Esophagus (tissue), 2 donors: Measurements from ENCODE around the gene TMEM91. TPM values are rescaled to one million over a fixed set of nuclear protein-coding genes. Genes with fewer than 3 reads are reported as not detected.
A peak's percentile ranks its signal among the peaks of the same experiment; 100 is the strongest.
"Not testable (repeated sequence)": the region's sequence is repeated elsewhere in the genome, so short reads cannot be mapped to it uniquely, and the experiment has no call there.

Source experiments
- H3K27ac ChIP-seq, 2 donors: one replicate each; pipeline ENCODE4 v1.5.1; 2013; ENCODE audit warnings: low read depth in 2 of 2, mild to moderate bottlenecking in 2 of 2, inconsistent platforms in 1 of 2, low read length in 1 of 2, moderate library complexity in 1 of 2
- H3K27me3 ChIP-seq, 2 donors: one replicate each; pipeline ENCODE4 v1.6.1; 2013; ENCODE audit warnings: low read length in 2 of 2, control low read depth in 1 of 2, mild to moderate bottlenecking in 1 of 2; ENCODE audit not compliant: insufficient read depth in 2 of 2, control insufficient read depth in 1 of 2
- H3K36me3 ChIP-seq, 2 donors: one replicate each; pipeline ENCODE4 v1.6.1; 2013; ENCODE audit warnings: low read length in 1 of 2; ENCODE audit not compliant: control insufficient read depth in 2 of 2, insufficient read depth in 2 of 2
- H3K4me1 ChIP-seq, 2 donors: one replicate each; pipeline ENCODE4 v1.6.1; 2013; ENCODE audit warnings: low read length in 1 of 2; ENCODE audit not compliant: control insufficient read depth in 2 of 2, insufficient read depth in 2 of 2
- H3K4me3 ChIP-seq, 2 donors: one replicate each; pipeline ENCODE4 v1.5.1; 2013; ENCODE audit warnings: low read length in 2 of 2, mild to moderate bottlenecking in 2 of 2, low read depth in 1 of 2, moderate library complexity in 1 of 2
- H3K9me3 ChIP-seq, 2 donors: one replicate each; pipeline ENCODE4 v1.6.1; 2013; ENCODE audit warnings: mild to moderate bottlenecking in 2 of 2, low read depth in 1 of 2, low read length in 1 of 2, moderate library complexity in 1 of 2; ENCODE audit not compliant: control insufficient read depth in 2 of 2, insufficient read depth in 1 of 2
- WGBS, 2 donors: extraction: QIAGEN DNeasy Blood & Tissue Kit; methylation state at CpG; one replicate each; pipeline ENCODE4 v1.1.7; 2013; 5-methylcytosine and 5-hydroxymethylcytosine counted together
- polyA plus RNA-seq, 2 donors: library from polyadenylated mRNA; stranded (reverse); fragments of 200-250 nt; gene quantifications; one replicate each; pipeline ENCODE4 v1.2.3, GENCODE V29; 2013
- donor health status: healthy with polysubstance abuse.
- donor health status: Bipolar disorder and iron deficiency.

TMEM91 gene
- polyA plus RNA-seq, 2 donors: 13.8 to 17.3 TPM

DNA sequence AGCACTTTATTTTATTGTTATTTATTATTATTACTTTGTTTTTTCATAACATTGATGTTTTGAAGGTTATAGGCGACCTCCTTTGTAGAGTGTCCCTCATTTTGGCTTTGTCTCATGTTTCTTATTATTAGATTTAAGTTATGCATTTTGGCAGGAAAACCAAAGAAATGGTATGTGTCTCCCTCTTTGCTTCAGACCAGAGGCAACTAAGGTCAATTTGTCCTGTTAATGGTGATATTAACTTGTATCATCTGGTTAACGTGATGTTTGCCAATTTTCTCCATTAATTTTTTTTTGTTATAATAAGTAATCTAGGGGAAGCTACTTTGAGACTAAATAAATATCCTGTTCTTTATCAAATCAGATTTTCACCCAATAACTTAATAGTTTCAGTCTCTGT lies 3.8 kb upstream of the TMEM91 start:
- Histone ChIP-seq H3K4me1 (peaks cover 0 to 4% of the 10 kb centered on the region in 2 donors), H3K27me3 (no peaks in the 10 kb centered on the region), H3K4me3 (no peak overlapping the region), H3K27ac (no peak overlapping the region), H3K9me3 (no peaks in the 10 kb centered on the region), H3K36me3 (no peaks in the 10 kb centered on the region)
- 69 to 74% methylated on average over 2 of the region's 2 CpGs for WGBS, 2 donors

DNA sequence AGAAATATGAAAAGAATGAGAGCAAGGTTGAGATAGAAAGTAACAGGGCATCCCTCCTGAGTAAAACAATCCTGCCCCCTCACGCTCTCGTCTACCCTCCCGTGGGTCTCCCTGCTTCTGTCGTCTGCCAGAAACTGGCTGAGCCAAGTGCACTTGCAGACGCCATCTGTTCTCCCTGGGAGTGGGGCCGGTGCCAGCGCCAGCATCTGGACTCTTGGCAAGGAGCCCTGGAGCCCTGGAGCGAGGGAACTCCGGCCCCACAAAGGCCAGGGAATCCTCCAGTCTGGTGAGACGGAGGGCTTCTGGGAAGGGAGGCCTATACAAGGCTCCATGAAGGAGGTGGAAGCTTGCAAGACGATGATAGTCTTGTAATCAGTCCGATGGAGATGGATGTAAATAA lies 2.3 kb upstream of the TMEM91 start:
- no peaks in the 10 kb centered on the region for H3K27me3 ChIP-seq
- peaks cover 0 to 3% of the 10 kb centered on the region in 2 donors for H3K36me3 ChIP-seq
- peaks cover 0 to 4% of the 10 kb centered on the region in 2 donors for H3K4me1 ChIP-seq
- 27 to 30% methylated on average over 12 of the region's 12 CpGs for WGBS, 2 donors
- H3K9me3 ChIP-seq: no peaks in the 10 kb centered on the region
- no peak overlapping the region for H3K4me3 ChIP-seq
- H3K27ac ChIP-seq: no peak overlapping the region

DNA sequence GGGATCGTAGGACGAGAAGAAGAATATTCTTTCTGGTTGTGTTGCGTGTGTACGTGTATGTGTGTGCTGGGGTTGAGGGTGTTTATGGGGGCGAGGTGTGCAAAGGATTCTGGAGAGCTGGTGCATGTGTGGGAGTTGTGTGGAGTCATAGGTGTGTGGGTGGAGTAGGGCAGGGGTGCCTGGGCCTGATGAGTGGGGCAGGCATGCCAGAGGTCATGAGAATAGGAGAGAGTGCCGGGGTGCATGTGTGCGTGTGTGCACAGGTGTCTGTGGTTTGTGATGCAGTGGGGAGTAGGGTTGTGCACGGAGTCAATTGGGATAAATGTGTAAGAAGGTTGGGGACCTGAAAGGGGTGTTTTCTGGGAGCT lies 649 bp downstream of the TMEM91 start:
- H3K4me3 ChIP-seq: peak overlapping the region; percentile 64 to 71
- H3K36me3 ChIP-seq: peaks cover 0 to 3% of the 10 kb centered on the region in 2 donors
- 52 to 55% methylated on average over 8 of the region's 8 CpGs for WGBS, 2 donors
- no peaks in the 10 kb centered on the region for H3K27me3 ChIP-seq
- H3K27ac ChIP-seq: peak overlapping the region; percentile 63 to 76
- peaks cover 0 to 4% of the 10 kb centered on the region in 2 donors for H3K4me1 ChIP-seq
- no peaks in the 10 kb centered on the region for H3K9me3 ChIP-seq

DNA sequence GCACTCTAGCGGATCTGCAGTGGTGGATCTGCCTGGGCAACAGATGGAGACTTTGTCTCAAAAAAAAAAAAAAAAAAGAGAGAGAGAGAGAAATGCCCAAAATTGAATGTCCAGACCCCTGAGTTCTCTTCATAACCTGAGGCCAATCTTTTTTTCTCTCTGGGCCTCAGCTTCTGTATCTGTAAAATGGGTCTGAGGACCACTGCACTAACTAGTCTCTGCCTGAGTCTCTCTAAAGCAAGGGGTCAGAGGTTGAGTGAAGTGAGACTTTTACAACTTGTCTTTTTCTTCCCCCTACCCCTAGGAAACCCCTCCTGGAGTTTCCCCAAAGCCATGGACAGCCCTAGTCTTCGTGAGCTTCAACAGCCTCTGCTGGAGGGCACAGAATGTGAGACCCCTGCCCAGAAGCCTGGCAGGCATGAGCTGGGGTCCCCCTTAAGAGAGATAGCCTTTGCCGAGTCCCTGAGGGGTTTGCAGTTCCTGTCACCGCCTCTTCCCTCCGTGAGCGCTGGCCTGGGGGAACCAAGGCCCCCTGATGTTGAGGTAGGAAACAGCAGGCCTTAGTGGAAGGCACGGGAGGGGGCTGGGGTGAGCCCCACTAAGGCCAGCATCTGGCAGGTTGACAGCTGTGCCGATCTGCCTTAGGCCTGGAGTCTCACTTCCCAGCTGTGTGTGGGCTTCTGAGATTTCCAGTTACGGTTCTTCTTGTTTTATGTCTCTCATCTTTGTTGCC lies 1.8 kb downstream of the TMEM91 start:
- H3K4me1 ChIP-seq: peaks cover 0 to 4% of the 10 kb centered on the region in 2 donors
- H3K4me3 ChIP-seq: no peak overlapping the region
- H3K27me3 ChIP-seq: no peaks in the 10 kb centered on the region
- no peak overlapping the region for H3K27ac ChIP-seq
- WGBS, 2 donors: 61 to 63% methylated on average over 9 of the region's 9 CpGs
- no peaks in the 10 kb centered on the region for H3K9me3 ChIP-seq
- peaks cover 0 to 6% of the 10 kb centered on the region in 2 donors for H3K36me3 ChIP-seq

GRCh38 chr19:41381536-41381935 lies 5.2 kb downstream of the TMEM91 start:
- not testable (repeated sequence) for H3K27me3 ChIP-seq, H3K27ac ChIP-seq, H3K4me1 ChIP-seq, H3K9me3 ChIP-seq, H3K36me3 ChIP-seq, H3K4me3 ChIP-seq
- 92 to 94% methylated on average over 8 of the region's 8 CpGs for WGBS, 2 donors

GRCh38 chr19:41384351-41384750 lies 8.0 kb downstream of the TMEM91 start:
- H3K27me3 ChIP-seq: no peaks in the 10 kb centered on the region
- no peaks in the 10 kb centered on the region for H3K9me3 ChIP-seq
- H3K4me3 ChIP-seq: no peak overlapping the region
- H3K4me1 ChIP-seq: peaks cover 0 to 2% of the 10 kb centered on the region in 2 donors
- H3K27ac ChIP-seq: peak overlapping the region in 1 of 2 donors; percentile 17
- WGBS, 2 donors: 82 to 84% methylated on average over 5 of the region's 5 CpGs
- peaks cover 4 to 7% of the 10 kb centered on the region in 2 donors for H3K36me3 ChIP-seq

- WGBS, 2 donors: 58 to 61% methylated on average over 10 to 13 of the region's 13 CpGs
- Histone ChIP-seq H3K9me3 (no peaks in the 10 kb centered on the region), H3K4me3 (no peak overlapping the region), H3K27ac (peak overlapping the region; percentile 53 to 79), H3K27me3 (no peaks in the 10 kb centered on the region), H3K36me3 (peaks cover 4 to 20% of the 10 kb centered on the region in 2 donors), H3K4me1 (peaks cover 0 to 2% of the 10 kb centered on the region in 2 donors)
These were observed 10.1 kb downstream of the TMEM91 start for GRCh38 chr19:41386442-41386841.

- Histone ChIP-seq H3K4me3 (no peak overlapping the region), H3K27ac (no peak overlapping the region), H3K27me3 (no peaks in the 10 kb centered on the region), H3K36me3 (peaks cover 4 to 20% of the 10 kb centered on the region in 2 donors), H3K4me1 (peaks cover under 1 to 3% of the 10 kb centered on the region in 2 donors), H3K9me3 (no peaks in the 10 kb centered on the region)
- WGBS, 2 donors: 90 to 94% methylated on average over 11 of the region's 11 CpGs
These were observed 15.3 kb downstream of the TMEM91 start for GRCh38 chr19:41391618-41392017.

GRCh38 chr19:41392775-41393174 lies 16.4 kb downstream of the TMEM91 start:
- H3K4me3 ChIP-seq: no peak overlapping the region
- H3K36me3 ChIP-seq: peaks cover 4 to 19% of the 10 kb centered on the region in 2 donors
- no peak overlapping the region for H3K27ac ChIP-seq
- no peaks in the 10 kb centered on the region for H3K9me3 ChIP-seq
- peaks cover 0 to 3% of the 10 kb centered on the region in 2 donors for H3K4me1 ChIP-seq
- H3K27me3 ChIP-seq: no peaks in the 10 kb centered on the region
- WGBS, 2 donors: 77 to 85% methylated on average over 12 of the region's 12 CpGs

DNA sequence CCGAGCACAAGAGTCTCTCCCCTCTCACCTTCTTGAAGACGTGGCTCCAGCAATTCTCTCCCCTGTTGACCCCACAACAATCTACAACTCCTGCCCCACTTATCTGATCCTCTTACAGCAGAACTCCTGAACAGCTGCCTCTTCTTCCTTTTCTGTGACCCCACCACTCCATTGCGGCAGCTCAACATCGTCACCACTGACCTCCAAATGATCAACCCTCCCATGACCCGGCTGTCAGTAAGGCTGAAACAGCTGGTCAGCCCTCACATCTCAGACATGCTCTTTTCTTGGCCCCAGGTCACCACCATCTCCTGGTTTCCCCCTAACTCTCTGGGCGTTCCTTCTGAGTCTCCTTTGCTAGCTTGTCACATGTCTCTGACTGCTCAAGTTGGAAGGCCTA lies 19.0 kb downstream of the TMEM91 start:
- Histone ChIP-seq H3K27me3 (no peaks in the 10 kb centered on the region), H3K36me3 (peaks cover 0 to 14% of the 10 kb centered on the region in 2 donors), H3K27ac (no peak overlapping the region), H3K9me3 (no peaks in the 10 kb centered on the region), H3K4me1 (peaks cover 0 to 6% of the 10 kb centered on the region in 2 donors), H3K4me3 (no peak overlapping the region)
- 59 to 69% methylated on average over 6 of the region's 6 CpGs for WGBS, 2 donors
